Measurements from ENCODE around the gene LTV1. TPM values are rescaled to one million over a fixed set of nuclear protein-coding genes. Genes with fewer than 3 reads are reported as not detected.
"Not testable (repeated sequence)": the region's sequence is repeated elsewhere in the genome, so short reads cannot be mapped to it uniquely, and the experiment has no call there.

The LTV1 gene
- 10 to 100 TPM; 16.5 to 16.7 TPM for total RNA-seq
- polyA plus RNA-seq: 10 to 100 TPM; 20.2 to 20.3 TPM
- long read RNA-seq, donor 1, transcript LTV1-201 (11 exons, 1,847 nt): major isoform, 65 of 112 reads
- long read RNA-seq, donor 1, partial matches to known transcripts: 33 of 112 reads
- long read RNA-seq, donor 1, other reads (novel, unspliced or antisense): 14 of 112 reads
- long read RNA-seq, donor 2, transcript LTV1-201 (11 exons, 1,847 nt): major isoform, 14 of 20 reads
- long read RNA-seq, donor 2, partial matches to known transcripts: 2 of 20 reads
- long read RNA-seq, donor 2, other reads (novel, unspliced or antisense): 4 of 20 reads

DNA sequence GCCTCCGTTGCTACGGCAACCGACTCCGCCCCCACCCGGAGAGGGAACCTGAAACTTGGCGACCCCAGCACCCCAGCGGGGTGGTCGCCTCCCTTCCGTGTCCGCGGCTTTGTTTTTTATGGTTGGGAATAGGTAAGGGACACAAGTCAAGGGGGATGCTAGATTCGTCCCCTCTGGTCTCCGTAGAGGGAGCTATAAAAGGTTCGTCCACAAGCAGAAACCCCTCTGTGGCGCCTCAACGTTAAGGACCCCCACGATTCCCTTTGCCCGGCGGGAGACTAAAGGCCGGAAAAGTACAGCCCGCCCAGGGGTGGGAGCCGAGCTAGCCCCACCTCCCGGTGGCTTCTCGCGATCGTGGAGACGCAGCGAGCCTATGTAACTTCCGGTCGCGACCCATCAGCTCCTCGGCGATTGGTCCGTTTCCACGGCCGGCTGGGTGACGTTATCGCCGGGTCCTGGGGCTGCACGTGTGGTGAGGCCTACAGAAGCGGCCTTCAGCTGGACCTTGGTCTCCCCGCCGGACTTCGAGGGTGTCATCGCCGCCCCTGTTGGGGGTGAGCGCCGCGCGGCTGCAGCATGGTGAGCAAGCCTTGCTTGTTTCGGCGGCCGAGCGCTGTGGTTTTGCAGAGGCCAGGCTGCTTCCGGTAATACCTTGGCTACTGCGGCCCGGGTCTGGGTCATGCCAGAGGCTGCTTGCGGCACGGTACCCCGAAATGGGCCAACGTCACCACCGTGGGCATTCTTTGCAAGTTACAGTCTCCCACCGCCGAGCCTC is at the start of gene LTV1:
Gene LTV1 (plus strand): TSS at position 437 of the 775 bp plus-strand sequence. CDS start 140 bp downstream, at position 577.
- H3K4me1 ChIP-seq (ENCODE audit: control insufficient read depth in 1 of 2, insufficient read depth in 2 of 2, low read length in 2 of 2): peaks cover 0 to 10% of the 10 kb centered on the region in 2 donors
- intact Hi-C loops (cut with DNase I): loop anchor here (5.0 to 10.0 kb wide), 5 partner anchors 162 to 268 kb away; partner anchors contain the start of genes PHACTR2 (in 2 of the 2) and PLAGL1 (in 1 of the 2)
- ATAC-seq (ENCODE audit: low FRiP score) (peak; percentile 100), DNase-seq (peak; percentile 98)
- no peaks in the 10 kb centered on the region for H3K9me3 ChIP-seq (ENCODE audit: control insufficient read depth, low read length)
- H3K36me3 ChIP-seq (ENCODE audit: control insufficient read depth in 1 of 2, insufficient read depth in 2 of 2, low read length in 1 of 2): peaks cover 0 to 1% of the 10 kb centered on the region in 2 donors
- 0 to 1% methylated on average over 64 of the region's 64 CpGs for WGBS, 2 donors
- H3K4me3 ChIP-seq (ENCODE audit: low read length in 2 of 2): peak within 1 kb of the TSS; percentile 56 to 71
- peak within 1 kb of the TSS; percentile 84 to 92 for H3K27ac ChIP-seq (ENCODE audit: low read depth in 1 of 2, low read length in 2 of 2)
- no peaks in the 10 kb centered on the region for H3K27me3 ChIP-seq (ENCODE audit: control insufficient read depth in 1 of 2, insufficient read depth in 2 of 2, low read length in 1 of 2)

- H3K36me3 ChIP-seq (ENCODE audit: control insufficient read depth in 1 of 2, insufficient read depth in 2 of 2, low read length in 1 of 2); DNase-seq; H3K27me3 ChIP-seq (ENCODE audit: control insufficient read depth in 1 of 2, insufficient read depth in 2 of 2, low read length in 1 of 2); H3K27ac ChIP-seq (ENCODE audit: low read depth in 1 of 2, low read length in 2 of 2); intact Hi-C loops (cut with DNase I); H3K9me3 ChIP-seq (ENCODE audit: control insufficient read depth, low read length); ATAC-seq (ENCODE audit: low FRiP score); H3K4me3 ChIP-seq (ENCODE audit: low read length in 2 of 2); H3K4me1 ChIP-seq (ENCODE audit: control insufficient read depth in 1 of 2, insufficient read depth in 2 of 2, low read length in 2 of 2): not testable (repeated sequence)
- 90 to 99% methylated on average over 2 of the region's 2 CpGs for WGBS, 2 donors
These were observed 46.6 kb upstream of the LTV1 start for GRCh38 chr6:143796551-143796950.

DNA sequence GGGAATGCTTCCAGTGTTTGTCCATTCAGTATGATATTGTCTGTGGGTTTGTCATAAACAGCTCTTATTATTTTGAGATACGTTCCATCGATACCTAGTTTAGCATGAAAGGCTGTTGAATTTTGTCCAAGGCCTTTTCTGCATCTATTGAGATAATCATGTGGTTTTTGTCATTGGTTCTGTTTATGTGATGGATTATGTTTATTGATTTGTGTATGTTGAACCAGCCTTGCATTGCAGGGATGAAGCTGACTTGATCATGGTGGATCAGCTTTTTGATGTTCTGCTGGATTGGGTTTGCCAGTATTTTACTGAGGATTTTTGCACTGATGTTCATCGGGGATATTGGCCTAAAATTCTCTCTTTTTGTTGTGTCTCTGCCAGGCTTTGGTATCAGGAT is 44.7 kb upstream of the LTV1 start:
- H3K36me3 ChIP-seq (ENCODE audit: control insufficient read depth in 1 of 2, insufficient read depth in 2 of 2, low read length in 1 of 2); H3K27ac ChIP-seq (ENCODE audit: low read depth in 1 of 2, low read length in 2 of 2); H3K9me3 ChIP-seq (ENCODE audit: control insufficient read depth, low read length); H3K4me3 ChIP-seq (ENCODE audit: low read length in 2 of 2); H3K4me1 ChIP-seq (ENCODE audit: control insufficient read depth in 1 of 2, insufficient read depth in 2 of 2, low read length in 2 of 2); intact Hi-C loops (cut with DNase I); ATAC-seq (ENCODE audit: low FRiP score); H3K27me3 ChIP-seq (ENCODE audit: control insufficient read depth in 1 of 2, insufficient read depth in 2 of 2, low read length in 1 of 2); DNase-seq: not testable (repeated sequence)
- WGBS, 2 donors: 96 to 97% methylated on average over 3 of the region's 3 CpGs

GRCh38 chr6:143802833-143803565 is 40.1 kb upstream of the LTV1 start:
- WGBS, 2 donors: 96% methylated on average over 8 of the region's 8 CpGs
- no peak for ATAC-seq (ENCODE audit: low FRiP score)
- H3K9me3 ChIP-seq (ENCODE audit: control insufficient read depth, low read length): no peaks in the 10 kb centered on the region
- no peaks in the 10 kb centered on the region for H3K27me3 ChIP-seq (ENCODE audit: control insufficient read depth in 1 of 2, insufficient read depth in 2 of 2, low read length in 1 of 2)
- intact Hi-C loops (cut with DNase I): loop anchor here in 1 of 2 donors (10.0 kb wide), 1 partner anchor 118 kb away; no protein-coding TSS in a partner anchor
- H3K4me3 ChIP-seq (ENCODE audit: low read length in 2 of 2): no peak overlapping the region
- no peaks in the 10 kb centered on the region for H3K36me3 ChIP-seq (ENCODE audit: control insufficient read depth in 1 of 2, insufficient read depth in 2 of 2, low read length in 1 of 2)
- no peak for DNase-seq
- no peak overlapping the region for H3K27ac ChIP-seq (ENCODE audit: low read depth in 1 of 2, low read length in 2 of 2)
- peaks cover 0 to 8% of the 10 kb centered on the region in 2 donors for H3K4me1 ChIP-seq (ENCODE audit: control insufficient read depth in 1 of 2, insufficient read depth in 2 of 2, low read length in 2 of 2)

DNA sequence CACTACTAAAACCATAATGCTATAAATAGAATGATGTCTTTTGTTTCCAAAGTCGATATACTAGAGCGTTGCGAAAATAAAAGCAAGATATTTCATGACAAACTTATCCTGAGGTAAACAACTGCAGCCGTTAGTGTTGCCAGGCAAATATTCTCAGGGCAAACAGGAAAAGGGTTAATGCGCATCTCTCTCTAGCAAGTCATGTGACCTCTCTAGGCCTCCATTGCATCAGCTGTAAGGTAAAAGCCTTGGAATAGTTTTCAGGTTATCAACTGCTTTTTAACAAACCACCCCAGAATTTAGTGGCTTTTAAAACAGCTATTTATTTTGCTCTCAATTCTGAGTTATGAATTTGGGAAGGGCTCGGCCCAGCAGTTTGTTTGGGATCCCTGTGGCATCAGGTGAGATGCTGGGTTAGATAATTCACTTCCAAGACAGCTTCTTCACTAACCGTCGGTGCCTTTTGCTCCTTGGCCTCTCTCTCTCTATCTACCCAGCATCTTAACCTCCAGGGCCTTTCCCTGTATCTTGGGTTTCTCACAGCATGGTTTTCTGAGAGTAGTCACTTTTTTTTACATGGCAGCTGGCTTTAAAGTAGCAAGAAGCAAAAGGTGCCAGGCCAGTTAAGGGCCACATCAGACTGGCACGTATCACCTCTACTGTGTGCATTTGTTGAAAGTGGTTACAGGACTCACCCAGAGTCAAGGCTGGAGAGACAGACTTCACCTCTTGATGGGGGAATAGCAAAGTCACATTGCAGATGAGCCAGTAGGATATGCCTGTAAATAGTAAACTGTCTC is 39.2 kb upstream of the LTV1 start:
- 75 to 82% methylated on average over 9 of the region's 9 CpGs for WGBS, 2 donors
- intact Hi-C loops (cut with DNase I): loop anchor here in 1 of 2 donors (10.0 kb wide), 1 partner anchor 119 kb away; no protein-coding TSS in a partner anchor
- DNase-seq (no peak), ATAC-seq (ENCODE audit: low FRiP score) (no peak)
- H3K4me1 ChIP-seq (ENCODE audit: control insufficient read depth in 1 of 2, insufficient read depth in 2 of 2, low read length in 2 of 2): peaks cover 0 to 8% of the 10 kb centered on the region in 2 donors
- H3K27me3 ChIP-seq (ENCODE audit: control insufficient read depth in 1 of 2, insufficient read depth in 2 of 2, low read length in 1 of 2): no peaks in the 10 kb centered on the region
- no peaks in the 10 kb centered on the region for H3K36me3 ChIP-seq (ENCODE audit: control insufficient read depth in 1 of 2, insufficient read depth in 2 of 2, low read length in 1 of 2)
- no peak overlapping the region for H3K27ac ChIP-seq (ENCODE audit: low read depth in 1 of 2, low read length in 2 of 2)
- no peaks in the 10 kb centered on the region for H3K9me3 ChIP-seq (ENCODE audit: control insufficient read depth, low read length)
- H3K4me3 ChIP-seq (ENCODE audit: low read length in 2 of 2): no peak overlapping the region

GRCh38 chr6:143804835-143805239 is 38.3 kb upstream of the LTV1 start:
- no peak for DNase-seq
- Histone ChIP-seq H3K36me3 (ENCODE audit: control insufficient read depth in 1 of 2, insufficient read depth in 2 of 2, low read length in 1 of 2) (no peaks in the 10 kb centered on the region), H3K27ac (ENCODE audit: low read depth in 1 of 2, low read length in 2 of 2) (no peak overlapping the region), H3K9me3 (ENCODE audit: control insufficient read depth, low read length) (no peaks in the 10 kb centered on the region), H3K4me1 (ENCODE audit: control insufficient read depth in 1 of 2, insufficient read depth in 2 of 2, low read length in 2 of 2) (peaks cover 0 to 8% of the 10 kb centered on the region in 2 donors), H3K4me3 (ENCODE audit: low read length in 2 of 2) (no peak overlapping the region), H3K27me3 (ENCODE audit: control insufficient read depth in 1 of 2, insufficient read depth in 2 of 2, low read length in 1 of 2) (no peaks in the 10 kb centered on the region)
- intact Hi-C loops (cut with DNase I): loop anchor here in 1 of 2 donors (10.0 kb wide), 1 partner anchor 120 kb away; no protein-coding TSS in a partner anchor
- WGBS, 2 donors: 72% methylated on average over 4 of the region's 4 CpGs
- no peak for ATAC-seq (ENCODE audit: low FRiP score)

- H3K36me3 ChIP-seq (ENCODE audit: control insufficient read depth in 1 of 2, insufficient read depth in 2 of 2, low read length in 1 of 2): no peaks in the 10 kb centered on the region
- H3K9me3 ChIP-seq (ENCODE audit: control insufficient read depth, low read length): no peaks in the 10 kb centered on the region
- whole genome bisulfite sequencing, 2 donors: 71 to 73% methylated on average over 8 of the region's 8 CpGs
- no peak overlapping the region for H3K27ac ChIP-seq (ENCODE audit: low read depth in 1 of 2, low read length in 2 of 2)
- H3K27me3 ChIP-seq (ENCODE audit: control insufficient read depth in 1 of 2, insufficient read depth in 2 of 2, low read length in 1 of 2): no peaks in the 10 kb centered on the region
- no peak for ATAC-seq (ENCODE audit: low FRiP score)
- H3K4me1 ChIP-seq (ENCODE audit: control insufficient read depth in 1 of 2, insufficient read depth in 2 of 2, low read length in 2 of 2): peaks cover 0 to 8% of the 10 kb centered on the region in 2 donors
- DNase-seq: peak in 1 of 2 donors; percentile 59
- intact Hi-C loops (cut with DNase I): loop anchor here in 1 of 2 donors (10.0 kb wide), 1 partner anchor 122 kb away; no protein-coding TSS in a partner anchor
- H3K4me3 ChIP-seq (ENCODE audit: low read length in 2 of 2): no peak overlapping the region
These were observed 36.6 kb upstream of the LTV1 start for GRCh38 chr6:143806282-143807102.

Measured in aorta (tissue), 5 donors.